Measurements from ENCODE around the gene VASH2.

DNA sequence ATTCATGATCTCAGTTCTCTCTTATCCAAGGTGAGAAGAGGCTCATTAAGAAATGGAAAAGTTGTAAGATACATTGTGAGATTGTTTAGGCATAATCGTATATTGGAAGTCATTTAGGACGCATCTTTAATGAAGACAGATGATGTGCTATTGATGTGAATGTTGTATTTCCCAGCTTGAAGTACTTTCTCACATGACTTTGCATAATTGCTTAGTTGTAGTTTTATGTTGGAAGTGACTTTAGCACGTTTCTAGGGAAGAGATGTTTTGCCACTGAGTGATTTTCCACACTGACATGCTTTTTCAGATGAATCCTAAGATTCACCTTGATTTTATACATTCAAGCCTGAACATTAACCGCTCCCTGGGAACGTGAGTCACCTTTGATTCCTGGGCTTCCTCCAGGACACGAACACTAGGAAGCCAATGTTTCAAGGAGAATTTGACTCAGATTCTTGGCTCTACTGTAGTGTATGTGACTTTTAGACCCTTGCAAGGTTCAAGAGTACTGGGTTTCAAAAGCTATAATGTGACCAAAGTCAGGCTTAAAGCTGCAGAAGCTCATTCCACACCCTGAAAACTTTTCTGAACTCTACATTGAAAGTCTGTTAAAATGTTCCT, 37.5 kb downstream of the VASH2 start:
- TF ChIP-seq, protein P1, sequence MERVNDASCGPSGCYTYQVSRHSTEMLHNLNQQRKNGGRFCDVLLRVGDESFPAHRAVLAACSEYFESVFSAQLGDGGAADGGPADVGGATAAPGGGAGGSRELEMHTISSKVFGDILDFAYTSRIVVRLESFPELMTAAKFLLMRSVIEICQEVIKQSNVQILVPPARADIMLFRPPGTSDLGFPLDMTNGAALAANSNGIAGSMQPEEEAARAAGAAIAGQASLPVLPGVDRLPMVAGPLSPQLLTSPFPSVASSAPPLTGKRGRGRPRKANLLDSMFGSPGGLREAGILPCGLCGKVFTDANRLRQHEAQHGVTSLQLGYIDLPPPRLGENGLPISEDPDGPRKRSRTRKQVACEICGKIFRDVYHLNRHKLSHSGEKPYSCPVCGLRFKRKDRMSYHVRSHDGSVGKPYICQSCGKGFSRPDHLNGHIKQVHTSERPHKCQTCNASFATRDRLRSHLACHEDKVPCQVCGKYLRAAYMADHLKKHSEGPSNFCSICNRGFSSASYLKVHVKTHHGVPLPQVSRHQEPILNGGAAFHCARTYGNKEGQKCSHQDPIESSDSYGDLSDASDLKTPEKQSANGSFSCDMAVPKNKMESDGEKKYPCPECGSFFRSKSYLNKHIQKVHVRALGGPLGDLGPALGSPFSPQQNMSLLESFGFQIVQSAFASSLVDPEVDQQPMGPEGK (CRISPR knock-in tag; IDR thresholded peaks at IDR 0.05; ENCODE audit: borderline replicate concordance), result no peak
- no peak for TF ChIP-seq BACH2 (CRISPR knock-in tag; IDR thresholded peaks at IDR 0.05; ENCODE audit: borderline replicate concordance)
- TF ChIP-seq, protein P2, sequence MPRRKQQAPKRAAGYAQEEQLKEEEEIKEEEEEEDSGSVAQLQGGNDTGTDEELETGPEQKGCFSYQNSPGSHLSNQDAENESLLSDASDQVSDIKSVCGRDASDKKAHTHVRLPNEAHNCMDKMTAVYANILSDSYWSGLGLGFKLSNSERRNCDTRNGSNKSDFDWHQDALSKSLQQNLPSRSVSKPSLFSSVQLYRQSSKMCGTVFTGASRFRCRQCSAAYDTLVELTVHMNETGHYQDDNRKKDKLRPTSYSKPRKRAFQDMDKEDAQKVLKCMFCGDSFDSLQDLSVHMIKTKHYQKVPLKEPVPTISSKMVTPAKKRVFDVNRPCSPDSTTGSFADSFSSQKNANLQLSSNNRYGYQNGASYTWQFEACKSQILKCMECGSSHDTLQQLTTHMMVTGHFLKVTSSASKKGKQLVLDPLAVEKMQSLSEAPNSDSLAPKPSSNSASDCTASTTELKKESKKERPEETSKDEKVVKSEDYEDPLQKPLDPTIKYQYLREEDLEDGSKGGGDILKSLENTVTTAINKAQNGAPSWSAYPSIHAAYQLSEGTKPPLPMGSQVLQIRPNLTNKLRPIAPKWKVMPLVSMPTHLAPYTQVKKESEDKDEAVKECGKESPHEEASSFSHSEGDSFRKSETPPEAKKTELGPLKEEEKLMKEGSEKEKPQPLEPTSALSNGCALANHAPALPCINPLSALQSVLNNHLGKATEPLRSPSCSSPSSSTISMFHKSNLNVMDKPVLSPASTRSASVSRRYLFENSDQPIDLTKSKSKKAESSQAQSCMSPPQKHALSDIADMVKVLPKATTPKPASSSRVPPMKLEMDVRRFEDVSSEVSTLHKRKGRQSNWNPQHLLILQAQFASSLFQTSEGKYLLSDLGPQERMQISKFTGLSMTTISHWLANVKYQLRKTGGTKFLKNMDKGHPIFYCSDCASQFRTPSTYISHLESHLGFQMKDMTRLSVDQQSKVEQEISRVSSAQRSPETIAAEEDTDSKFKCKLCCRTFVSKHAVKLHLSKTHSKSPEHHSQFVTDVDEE (CRISPR knock-in tag; IDR thresholded peaks at IDR 0.05), result no peak
- no peak for TF ChIP-seq ZFP30 (CRISPR knock-in tag; IDR thresholded peaks at IDR 0.05)
- no peak for TF ChIP-seq ZC3H10 (CRISPR knock-in tag; IDR thresholded peaks at IDR 0.05)
- TF ChIP-seq SNAI2 (CRISPR knock-in tag; IDR thresholded peaks at IDR 0.05), result no peak
- TF ChIP-seq, protein P3, sequence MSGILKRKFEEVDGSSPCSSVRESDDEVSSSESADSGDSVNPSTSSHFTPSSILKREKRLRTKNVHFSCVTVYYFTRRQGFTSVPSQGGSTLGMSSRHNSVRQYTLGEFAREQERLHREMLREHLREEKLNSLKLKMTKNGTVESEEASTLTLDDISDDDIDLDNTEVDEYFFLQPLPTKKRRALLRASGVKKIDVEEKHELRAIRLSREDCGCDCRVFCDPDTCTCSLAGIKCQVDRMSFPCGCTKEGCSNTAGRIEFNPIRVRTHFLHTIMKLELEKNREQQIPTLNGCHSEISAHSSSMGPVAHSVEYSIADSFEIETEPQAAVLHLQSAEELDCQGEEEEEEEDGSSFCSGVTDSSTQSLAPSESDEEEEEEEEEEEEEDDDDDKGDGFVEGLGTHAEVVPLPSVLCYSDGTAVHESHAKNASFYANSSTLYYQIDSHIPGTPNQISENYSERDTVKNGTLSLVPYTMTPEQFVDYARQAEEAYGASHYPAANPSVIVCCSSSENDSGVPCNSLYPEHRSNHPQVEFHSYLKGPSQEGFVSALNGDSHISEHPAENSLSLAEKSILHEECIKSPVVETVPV (CRISPR knock-in tag; IDR thresholded peaks at IDR 0.05), result no peak
- no peak for TF ChIP-seq OSR1 (CRISPR knock-in tag; IDR thresholded peaks at IDR 0.05)
- TF ChIP-seq, protein P4, sequence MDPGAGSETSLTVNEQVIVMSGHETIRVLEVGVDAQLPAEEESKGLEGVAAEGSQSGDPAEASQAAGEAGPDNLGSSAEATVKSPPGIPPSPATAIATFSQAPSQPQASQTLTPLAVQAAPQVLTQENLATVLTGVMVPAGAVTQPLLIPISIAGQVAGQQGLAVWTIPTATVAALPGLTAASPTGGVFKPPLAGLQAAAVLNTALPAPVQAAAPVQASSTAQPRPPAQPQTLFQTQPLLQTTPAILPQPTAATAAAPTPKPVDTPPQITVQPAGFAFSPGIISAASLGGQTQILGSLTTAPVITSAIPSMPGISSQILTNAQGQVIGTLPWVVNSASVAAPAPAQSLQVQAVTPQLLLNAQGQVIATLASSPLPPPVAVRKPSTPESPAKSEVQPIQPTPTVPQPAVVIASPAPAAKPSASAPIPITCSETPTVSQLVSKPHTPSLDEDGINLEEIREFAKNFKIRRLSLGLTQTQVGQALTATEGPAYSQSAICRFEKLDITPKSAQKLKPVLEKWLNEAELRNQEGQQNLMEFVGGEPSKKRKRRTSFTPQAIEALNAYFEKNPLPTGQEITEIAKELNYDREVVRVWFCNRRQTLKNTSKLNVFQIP (CRISPR knock-in tag; IDR thresholded peaks at IDR 0.05; ENCODE audit: borderline replicate concordance, low read depth), result no peak

All from SK-N-SH treated with all-trans-retinoic acid at 6 μM for 48 hours (cell line).